ENCODE measurements around the gene DOK6. TPM values are rescaled to one million over a fixed set of nuclear protein-coding genes. Genes with fewer than 3 reads are reported as not detected.

Gene DOK6
- total RNA-seq, 1 experiment from 2014 or later: not detected

GRCh38 chr18:69487488-69488394 is 87.1 kb downstream of the DOK6 start:
- intact Hi-C loops (cut with micrococcal nuclease): no loop called here
- H3K36me3 ChIP-seq (ENCODE audit: low read depth, low read length): no peaks in the 10 kb centered on the region
- H3K9me3 ChIP-seq (ENCODE audit: low read length): no peaks in the 10 kb centered on the region
- no peaks in the 10 kb centered on the region for H3K79me2 ChIP-seq (ENCODE audit: low read length)
- no peaks in the 10 kb centered on the region for H3F3A ChIP-seq (ENCODE audit: low read length, unreplicated experiment)
- ChIA-PET POLR2A (ENCODE audit: unreplicated experiment) (no interaction called here), CTCF (no interaction called here)
- no peak overlapping the region for H3K27ac ChIP-seq (ENCODE audit: low read length)
- no peak overlapping the region for H3K4me3 ChIP-seq (ENCODE audit: low read length)
- H3K4me2 ChIP-seq (ENCODE audit: low read length): no peak overlapping the region
- no TSS peak for BruUV-seq (replicated peaks)
- H3K27me3 ChIP-seq (ENCODE audit: low read length): no peaks in the 10 kb centered on the region
- H3K9ac ChIP-seq (ENCODE audit: low read length): no peak overlapping the region
- H3K9me2 ChIP-seq (replicated peaks; ENCODE audit: low read length): no peaks in the 10 kb centered on the region
- H4K20me1 ChIP-seq (ENCODE audit: low read length): no peaks in the 10 kb centered on the region
- DNase-seq (no peak), ATAC-seq (no peak)
- H3K4me1 ChIP-seq (ENCODE audit: insufficient read depth, low read length): no peaks in the 10 kb centered on the region
- no peak for TF ChIP-seq EZH2phosphoT487 (IDR thresholded peaks at IDR 0.05; ENCODE audit: borderline replicate concordance, low read length)
- TF ChIP-seq EZH2 (IDR thresholded peaks at IDR 0.05; ENCODE audit: low read length, unreplicated experiment): no peak
- TF ChIP-seq CTCF (conservative IDR thresholded peaks at IDR 0.05; ENCODE audit: low read depth, low read length): no peak
- H2AFZ ChIP-seq (ENCODE audit: low read length): no peak overlapping the region

GRCh38 chr18:69490072-69490471 is 89.4 kb downstream of the DOK6 start:
- no peaks in the 10 kb centered on the region for H4K20me1 ChIP-seq (ENCODE audit: low read length)
- TF ChIP-seq EZH2phosphoT487 (IDR thresholded peaks at IDR 0.05; ENCODE audit: borderline replicate concordance, low read length) (no peak), CTCF (conservative IDR thresholded peaks at IDR 0.05; ENCODE audit: low read depth, low read length) (no peak), EZH2 (IDR thresholded peaks at IDR 0.05; ENCODE audit: low read length, unreplicated experiment) (no peak)
- H3K9me3 ChIP-seq (ENCODE audit: low read length): no peaks in the 10 kb centered on the region
- ATAC-seq (no peak), DNase-seq (no peak)
- H3K27me3 ChIP-seq (ENCODE audit: low read length): no peaks in the 10 kb centered on the region
- no peak overlapping the region for H2AFZ ChIP-seq (ENCODE audit: low read length)
- POLR2A ChIA-PET (ENCODE audit: unreplicated experiment): no interaction called here
- H3K79me2 ChIP-seq (ENCODE audit: low read length): no peaks in the 10 kb centered on the region
- BruUV-seq (replicated peaks): no TSS peak
- H3K27ac ChIP-seq (ENCODE audit: low read length): no peak overlapping the region
- intact Hi-C loops (cut with micrococcal nuclease): no loop called here
- H3K36me3 ChIP-seq (ENCODE audit: low read depth, low read length): no peaks in the 10 kb centered on the region
- CTCF ChIA-PET: no interaction called here
- H3K4me1 ChIP-seq (ENCODE audit: insufficient read depth, low read length): no peaks in the 10 kb centered on the region
- no peak overlapping the region for H3K4me2 ChIP-seq (ENCODE audit: low read length)
- H3F3A ChIP-seq (ENCODE audit: low read length, unreplicated experiment): no peaks in the 10 kb centered on the region
- no peaks in the 10 kb centered on the region for H3K9me2 ChIP-seq (replicated peaks; ENCODE audit: low read length)
- no peak overlapping the region for H3K9ac ChIP-seq (ENCODE audit: low read length)
- no peak overlapping the region for H3K4me3 ChIP-seq (ENCODE audit: low read length)

- H3K4me2 ChIP-seq (ENCODE audit: low read length): no peak overlapping the region
- DNase-seq: peak; percentile 43
- no peaks in the 10 kb centered on the region for H4K20me1 ChIP-seq (ENCODE audit: low read length)
- ChIA-PET POLR2A (ENCODE audit: unreplicated experiment) (no interaction called here), CTCF (no interaction called here)
- no peaks in the 10 kb centered on the region for H3K27me3 ChIP-seq (ENCODE audit: low read length)
- no peak overlapping the region for H3K27ac ChIP-seq (ENCODE audit: low read length)
- no peak overlapping the region for H2AFZ ChIP-seq (ENCODE audit: low read length)
- no peaks in the 10 kb centered on the region for H3F3A ChIP-seq (ENCODE audit: low read length, unreplicated experiment)
- no TSS peak for BruUV-seq (replicated peaks)
- H3K9me2 ChIP-seq (replicated peaks; ENCODE audit: low read length): no peaks in the 10 kb centered on the region
- intact Hi-C loops (cut with micrococcal nuclease): no loop called here
- no peak overlapping the region for H3K9ac ChIP-seq (ENCODE audit: low read length)
- H3K4me3 ChIP-seq (ENCODE audit: low read length): no peak overlapping the region
- no peaks in the 10 kb centered on the region for H3K79me2 ChIP-seq (ENCODE audit: low read length)
- peak; percentile 95 for ATAC-seq
- no peaks in the 10 kb centered on the region for H3K9me3 ChIP-seq (ENCODE audit: low read length)
- no peaks in the 10 kb centered on the region for H3K36me3 ChIP-seq (ENCODE audit: low read depth, low read length)
- H3K4me1 ChIP-seq (ENCODE audit: insufficient read depth, low read length): no peaks in the 10 kb centered on the region
- TF ChIP-seq EZH2 (IDR thresholded peaks at IDR 0.05; ENCODE audit: low read length, unreplicated experiment): no peak
- no peak for TF ChIP-seq EZH2phosphoT487 (IDR thresholded peaks at IDR 0.05; ENCODE audit: borderline replicate concordance, low read length)
- no peak for TF ChIP-seq CTCF (conservative IDR thresholded peaks at IDR 0.05; ENCODE audit: low read depth, low read length)
Measured at GRCh38 chr18:69490813-69491212, 90.1 kb downstream of the DOK6 start.
